IPS DF 19.7 (cell line): Measurements from ENCODE around the gene SERPINB11.
"Not testable (repeated sequence)": the region's sequence is repeated elsewhere in the genome, so short reads cannot be mapped to it uniquely, and the experiment has no call there.

Source experiments
- DNase-seq: peaks from one replicate; pipeline ENCODE4 v3.0.0-alpha.2; 2013; ENCODE audit warnings: low read depth, low spot score

The SERPINB11 gene

DNA sequence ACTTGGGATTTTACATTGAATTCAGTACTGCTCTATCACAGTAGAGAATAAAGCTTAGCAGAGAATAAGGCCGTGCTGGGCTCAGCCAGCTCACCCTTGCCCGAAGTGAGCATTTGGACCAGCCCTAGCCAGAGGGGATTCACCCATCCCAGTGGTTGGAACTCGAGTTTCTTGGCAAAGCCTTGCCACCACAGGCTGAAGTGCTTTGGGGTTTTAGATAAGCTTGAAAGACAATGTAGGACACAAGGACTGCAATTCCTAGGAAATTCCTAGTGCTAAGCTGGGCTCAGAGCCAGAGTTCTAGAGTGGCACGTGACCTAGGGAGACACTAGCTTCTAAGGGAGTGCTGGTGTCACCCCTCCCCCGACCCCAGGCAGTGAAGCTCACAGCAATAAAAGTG lies 28.0 kb downstream of the SERPINB11 start:
- DNase-seq = no peak

GRCh38 chr18:63731215-63731614 lies 28.5 kb downstream of the SERPINB11 start:
- no peak for DNase-seq

GRCh38 chr18:63736876-63737275 lies 34.1 kb downstream of the SERPINB11 start:
- DNase-seq = no peak

GRCh38 chr18:63741769-63742168 lies 39.0 kb downstream of the SERPINB11 start:
- DNase-seq = no peak

DNA sequence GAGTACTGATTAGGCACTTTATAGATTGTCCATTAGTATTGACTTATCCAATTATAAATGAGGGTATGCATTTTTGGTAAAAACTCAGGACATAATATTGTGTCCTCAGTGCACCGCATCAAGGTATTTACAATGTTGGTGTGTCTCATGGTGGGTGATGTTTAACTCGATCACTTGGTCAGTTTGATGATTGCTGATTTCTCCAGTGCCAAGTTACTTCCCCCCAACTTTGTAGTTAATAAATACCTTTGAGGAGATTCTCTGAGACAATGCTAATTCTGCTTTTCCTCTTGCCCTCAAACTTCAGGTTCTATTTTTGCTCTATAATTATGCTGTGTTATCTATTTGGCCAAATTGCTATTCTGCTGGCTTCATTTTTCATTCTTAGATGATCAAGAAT lies 44.2 kb downstream of the SERPINB11 start:
- no peak for DNase-seq

DNA sequence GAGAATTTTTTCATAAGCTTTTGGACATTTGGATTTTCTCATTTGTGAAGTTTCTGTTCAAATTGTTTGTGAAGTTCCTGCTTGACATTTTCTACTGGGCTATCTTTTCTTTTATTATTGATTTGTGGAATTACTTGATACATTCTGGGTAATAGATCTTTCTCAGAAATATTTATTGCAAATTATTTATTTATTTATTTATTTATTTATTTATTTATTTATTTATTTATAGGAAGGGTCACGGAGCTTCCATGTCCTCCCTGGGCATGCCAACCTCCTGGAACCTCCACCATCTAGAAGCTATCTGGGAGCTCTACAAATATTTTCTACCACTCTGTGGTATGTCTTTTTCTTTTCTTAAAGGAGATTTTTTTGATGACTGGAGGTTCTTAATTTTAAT lies 46.7 kb downstream of the SERPINB11 start:
- no peak for DNase-seq

DNA sequence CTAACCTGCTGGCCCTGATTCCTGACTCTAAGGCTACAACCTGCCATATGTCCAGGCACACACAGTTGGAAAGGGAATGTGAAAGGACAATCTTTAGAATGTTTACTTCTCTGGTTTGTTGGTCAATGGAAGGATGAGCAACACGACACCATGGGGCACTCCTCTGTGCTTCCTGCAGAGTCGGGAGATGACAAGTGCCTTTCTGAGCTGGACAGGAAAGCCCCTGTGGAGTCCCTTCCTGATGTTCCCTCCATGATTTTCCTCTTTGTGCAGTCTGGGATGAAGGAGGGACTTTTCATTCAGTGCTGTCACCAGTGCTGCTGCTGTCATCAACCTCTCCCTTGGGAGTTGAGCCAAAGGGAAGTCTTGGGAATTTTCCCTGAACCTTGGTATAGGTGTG lies 49.9 kb downstream of the SERPINB11 start:
- no peak for DNase-seq

GRCh38 chr18:63753676-63754075 lies 50.9 kb downstream of the SERPINB11 start:
- DNase-seq = no peak

DNA sequence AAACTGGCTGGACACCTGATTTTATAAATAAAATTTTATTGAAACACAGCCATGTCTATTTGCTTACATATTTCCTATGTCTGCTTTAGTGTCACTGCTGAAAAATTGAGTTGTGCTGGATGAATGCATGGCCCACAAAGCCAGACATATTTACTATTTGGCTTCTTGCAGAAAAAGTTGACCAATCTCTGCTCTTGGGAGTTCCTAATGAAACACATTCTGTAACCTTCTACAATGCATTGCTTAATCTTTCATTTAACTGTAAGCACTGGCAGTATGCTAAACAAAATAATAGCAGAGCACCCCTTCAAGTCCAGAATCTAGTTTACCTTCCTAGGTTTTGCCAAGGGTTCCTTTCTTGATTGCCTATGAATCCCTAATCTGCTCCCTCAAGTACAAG lies 54.8 kb downstream of the SERPINB11 start:
- no peak for DNase-seq

GRCh38 chr18:63758615-63759240 lies 56.0 kb downstream of the SERPINB11 start:
- DNase-seq = no peak

GRCh38 chr18:63759786-63760185 lies 57.0 kb downstream of the SERPINB11 start:
- DNase-seq = not testable (repeated sequence)

GRCh38 chr18:63762518-63762917 lies 59.8 kb downstream of the SERPINB11 start:
- DNase-seq = no peak

- no peak for DNase-seq
Observed at GRCh38 chr18:63763831-63764600, 61.3 kb downstream of the SERPINB11 start.

GRCh38 chr18:63765837-63766236 lies 63.1 kb downstream of the SERPINB11 start:
- no peak for DNase-seq
